ENCODE measurements around the gene SMCR8. TPM values are rescaled to one million over a fixed set of nuclear protein-coding genes. Genes with fewer than 3 reads are reported as not detected.

Gene SMCR8
- polyA plus RNA-seq, 3 donors, result 2.4 to 24.4 (median 5.3) TPM

GRCh38 chr17:18364166-18364565, 49.1 kb downstream of the SMCR8 start:
- no peak overlapping the region for H3K4me3 Mint-ChIP-seq
- H3K27me3 ChIP-seq (ENCODE audit: control insufficient read depth in 2 of 2, insufficient read depth in 2 of 2, low read length in 2 of 2), result no peaks in the 10 kb centered on the region
- H3K27ac Mint-ChIP-seq, result no peak overlapping the region
- H3K27ac ChIP-seq (ENCODE audit: low read depth in 1 of 2, low read length in 2 of 2), result no peak overlapping the region
- H3K4me3 ChIP-seq (replicated peaks in 1 of 3; ENCODE audit: low read depth in 2 of 3, low read length in 3 of 3), result no peak overlapping the region
- no peak overlapping the region for H3K4me2 ChIP-seq (replicated peaks; ENCODE audit: extremely low read depth, low read length, poor library complexity, severe bottlenecking)
- peaks cover under 1 to 7% of the 10 kb centered on the region in 2 donors for H3K36me3 Mint-ChIP-seq
- peaks cover 11 to 13% of the 10 kb centered on the region in 2 donors for H3K4me1 ChIP-seq (ENCODE audit: control insufficient read depth in 1 of 2, insufficient read depth in 2 of 2, low read length in 2 of 2)
- H3K9me3 ChIP-seq (replicated peaks in 1 of 2; ENCODE audit: control insufficient read depth in 1 of 2, insufficient read depth in 1 of 2, low read length in 2 of 2), result peaks cover 0 to 5% of the 10 kb centered on the region in 2 donors
- no peaks in the 10 kb centered on the region for H4K20me1 ChIP-seq (ENCODE audit: insufficient read depth, low read length)
- no peaks in the 10 kb centered on the region for H3K79me2 ChIP-seq (ENCODE audit: insufficient read depth, low read length)
- intact Hi-C loops (cut with micrococcal nuclease), result no loop called here
- no peaks in the 10 kb centered on the region for H3K36me3 ChIP-seq (replicated peaks in 1 of 2; ENCODE audit: control insufficient read depth in 1 of 2, insufficient read depth in 2 of 2, low read length in 2 of 2)
- TF ChIP-seq CTCF (IDR thresholded peaks at IDR 0.05), result no peak
- H3K9ac ChIP-seq (ENCODE audit: insufficient read depth, low read length, poor library complexity, severe bottlenecking), result no peak overlapping the region
- no peak overlapping the region for H2AFZ ChIP-seq (ENCODE audit: insufficient read depth, low read depth, low read length, poor library complexity, severe bottlenecking)
- peaks cover 2 to 4% (median 4%) of the 10 kb centered on the region in 3 donors for H3K27me3 Mint-ChIP-seq (ENCODE audit: low read depth in 3 of 3)
- WGBS (ENCODE audit: insufficient coverage), result no CpG with 5 or more reads among the region's 6 CpGs
- peaks cover 0 to 8% (median 0%) of the 10 kb centered on the region in 7 donors for H3K9me3 Mint-ChIP-seq
- DNase-seq, result no peak
- H3K4me1 Mint-ChIP-seq, result peaks cover 14% of the 10 kb centered on the region

- H3K4me1 Mint-ChIP-seq, result peaks cover 5% of the 10 kb centered on the region
- H3K9me3 ChIP-seq (replicated peaks in 1 of 2; ENCODE audit: control insufficient read depth in 1 of 2, insufficient read depth in 1 of 2, low read length in 2 of 2), result peaks cover 0 to 5% of the 10 kb centered on the region in 2 donors
- no peak overlapping the region for H3K27ac ChIP-seq (ENCODE audit: low read depth in 1 of 2, low read length in 2 of 2)
- no peak overlapping the region for H2AFZ ChIP-seq (ENCODE audit: insufficient read depth, low read depth, low read length, poor library complexity, severe bottlenecking)
- H4K20me1 ChIP-seq (ENCODE audit: insufficient read depth, low read length), result no peaks in the 10 kb centered on the region
- no peaks in the 10 kb centered on the region for H3K79me2 ChIP-seq (ENCODE audit: insufficient read depth, low read length)
- H3K36me3 ChIP-seq (replicated peaks in 1 of 2; ENCODE audit: control insufficient read depth in 1 of 2, insufficient read depth in 2 of 2, low read length in 2 of 2), result no peaks in the 10 kb centered on the region
- H3K27ac Mint-ChIP-seq, result no peak overlapping the region
- H3K4me2 ChIP-seq (replicated peaks; ENCODE audit: extremely low read depth, low read length, poor library complexity, severe bottlenecking), result no peak overlapping the region
- intact Hi-C loops (cut with micrococcal nuclease), result no loop called here
- H3K9me3 Mint-ChIP-seq, result peaks cover 0 to 8% (median 0%) of the 10 kb centered on the region in 7 donors
- H3K36me3 Mint-ChIP-seq, result no peaks in the 10 kb centered on the region
- peaks cover 2 to 14% (median 6%) of the 10 kb centered on the region in 3 donors for H3K27me3 Mint-ChIP-seq (ENCODE audit: low read depth in 3 of 3)
- H3K4me1 ChIP-seq (ENCODE audit: control insufficient read depth in 1 of 2, insufficient read depth in 2 of 2, low read length in 2 of 2), result no peaks in the 10 kb centered on the region
- H3K9ac ChIP-seq (ENCODE audit: insufficient read depth, low read length, poor library complexity, severe bottlenecking), result no peak overlapping the region
- H3K4me3 ChIP-seq (replicated peaks in 1 of 3; ENCODE audit: low read depth in 2 of 3, low read length in 3 of 3), result no peak overlapping the region
- no peaks in the 10 kb centered on the region for H3K27me3 ChIP-seq (ENCODE audit: control insufficient read depth in 2 of 2, insufficient read depth in 2 of 2, low read length in 2 of 2)
- no peak overlapping the region for H3K4me3 Mint-ChIP-seq
- no peak for TF ChIP-seq CTCF (IDR thresholded peaks at IDR 0.05)
- WGBS (ENCODE audit: insufficient coverage), result no CpG with 5 or more reads among the region's 8 CpGs
- no peak for DNase-seq
Observed at GRCh38 chr17:18368946-18369345, 53.9 kb downstream of the SMCR8 start.

Data from CD14-positive monocyte (primary cell).